ENCODE data around the gene CEP78.
"Not testable (repeated sequence)": the region's sequence is repeated elsewhere in the genome, so short reads cannot be mapped to it uniquely, and the experiment has no call there.

The CEP78 gene

GRCh38 chr9:78238046-78239038 is 2.5 kb downstream of the CEP78 start:
- DNase-seq, result no peak

DNA sequence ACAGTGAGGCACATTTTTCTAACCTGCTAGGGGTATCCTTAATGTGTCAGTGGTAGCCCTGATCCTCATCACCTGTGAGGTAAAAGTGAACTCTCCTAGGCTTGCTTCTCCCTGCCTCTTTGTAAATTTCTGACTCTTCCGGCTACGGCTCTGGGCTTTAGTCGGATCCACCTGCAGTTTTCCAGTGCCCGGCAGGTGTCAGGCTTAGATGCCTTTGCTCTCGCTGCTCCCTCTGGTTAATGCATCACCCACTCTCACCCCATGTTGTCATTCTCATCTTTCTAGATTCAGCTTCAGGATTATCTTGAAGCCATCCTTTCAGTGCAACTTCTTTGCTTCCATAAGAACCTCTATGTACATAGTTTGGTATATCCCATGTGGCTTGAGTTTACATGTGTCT is 3.6 kb downstream of the CEP78 start:
- DNase-seq, result peak; percentile 28

GRCh38 chr9:78242041-78242440 is 6.2 kb downstream of the CEP78 start:
- no peak for DNase-seq

DNA sequence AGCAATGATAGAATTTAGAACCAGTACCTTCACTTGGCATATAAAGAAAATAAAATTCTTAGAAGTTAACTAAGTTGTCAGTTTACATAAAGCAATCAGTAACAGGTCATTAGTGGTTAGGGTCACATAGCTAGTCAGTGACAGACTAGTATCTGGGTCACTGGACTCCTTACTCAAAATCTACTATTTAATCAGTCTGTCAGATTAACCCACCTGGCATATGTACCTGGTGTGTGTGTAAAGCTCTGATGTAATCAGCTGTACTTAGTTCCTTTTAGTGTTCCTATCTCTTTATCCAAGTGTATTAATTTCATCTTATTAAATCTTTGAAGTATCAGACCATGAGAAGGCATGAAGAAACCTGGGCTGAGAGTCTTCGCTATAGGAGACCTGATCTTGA is 7.3 kb downstream of the CEP78 start:
- DNase-seq, result no peak

- DNase-seq, result no peak
Observed at GRCh38 chr9:78245401-78245800, 9.5 kb downstream of the CEP78 start.

GRCh38 chr9:78248635-78249034 is 12.8 kb downstream of the CEP78 start:
- no peak for DNase-seq

GRCh38 chr9:78249542-78249941 is 13.7 kb downstream of the CEP78 start:
- DNase-seq, result no peak

DNA sequence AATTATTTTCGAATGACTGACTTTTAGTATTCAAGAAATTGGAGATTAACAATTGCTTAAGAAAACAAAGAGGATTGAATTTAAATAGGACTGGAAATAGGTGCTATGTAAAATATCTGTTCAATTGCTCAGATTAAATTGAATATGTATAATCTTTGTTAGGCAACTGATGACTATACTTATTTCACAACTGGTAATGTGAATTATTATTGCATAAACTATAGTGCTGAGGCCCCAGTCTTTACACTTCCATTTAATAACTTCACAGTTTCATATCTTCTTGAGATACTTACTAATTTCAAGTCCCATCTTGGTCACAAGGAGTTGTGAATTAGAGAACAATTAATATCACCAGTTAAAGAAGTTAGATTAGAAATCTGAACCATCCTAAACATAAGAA is 16.7 kb downstream of the CEP78 start:
- DNase-seq, result no peak

- DNase-seq, result no peak
Observed at GRCh38 chr9:78253285-78253684, 17.4 kb downstream of the CEP78 start.

- DNase-seq, result peak; percentile 56
Observed at GRCh38 chr9:78261403-78262001, 25.6 kb downstream of the CEP78 start.

DNA sequence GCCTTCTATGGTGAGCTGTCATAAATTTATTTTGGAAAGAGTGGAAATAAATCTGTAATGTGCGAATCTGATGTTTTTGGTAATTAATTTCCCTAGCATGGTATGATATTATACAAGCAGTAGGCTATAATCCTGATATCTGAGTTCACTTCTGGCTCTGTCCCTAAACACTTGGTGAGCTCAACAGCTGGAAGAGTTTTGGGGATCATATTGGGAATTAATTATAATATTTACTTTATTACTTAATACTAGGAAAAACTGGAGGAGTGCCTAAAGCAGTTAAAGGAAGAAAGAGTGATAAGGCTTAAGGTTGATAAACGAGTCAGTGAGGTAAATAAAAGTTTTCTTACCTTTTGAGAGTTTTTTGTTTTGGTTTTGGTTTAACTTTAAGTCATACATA is 26.8 kb downstream of the CEP78 start:
- DNase-seq, result no peak

GRCh38 chr9:78267889-78268288 is 32.0 kb downstream of the CEP78 start:
- DNase-seq, result no peak

DNA sequence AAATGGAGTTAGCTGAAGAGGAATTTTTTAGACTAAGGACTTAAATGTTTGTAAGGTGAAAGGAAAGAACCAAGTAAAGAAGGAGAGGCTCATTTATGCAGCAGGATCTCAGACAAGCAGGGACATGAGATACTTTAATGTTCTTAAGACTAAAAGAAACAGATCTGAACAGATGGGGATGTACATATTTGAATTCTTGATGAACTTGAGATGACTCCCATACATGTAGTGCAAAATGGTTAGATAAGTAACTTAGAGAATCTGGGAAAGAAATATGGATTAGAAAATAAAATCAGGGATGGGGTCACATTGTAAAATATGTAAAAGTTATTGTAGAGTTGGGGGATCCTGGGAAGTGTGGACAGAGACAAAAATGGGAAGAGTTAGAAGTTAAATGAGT is 33.9 kb downstream of the CEP78 start:
- no peak for DNase-seq

- DNase-seq, result no peak
Observed at GRCh38 chr9:78272307-78272706, 36.4 kb downstream of the CEP78 start.

DNA sequence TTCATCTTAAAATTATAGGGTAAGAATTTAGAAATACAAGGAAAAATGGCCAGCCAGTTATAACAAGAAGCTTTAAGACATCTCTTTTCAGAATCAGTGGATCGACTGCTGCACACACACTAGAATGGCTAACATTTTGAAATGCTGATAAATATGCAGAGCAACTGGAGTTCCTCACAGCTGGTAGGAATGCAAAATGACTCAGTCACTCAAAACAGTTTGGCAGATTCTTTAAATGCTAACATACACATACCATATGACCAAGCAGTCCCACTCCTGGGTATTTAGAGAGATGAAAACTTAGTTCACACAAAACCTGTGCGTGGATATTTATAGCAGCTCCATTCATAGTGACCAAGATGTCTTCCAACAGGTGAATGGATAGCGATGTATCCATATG is 37.9 kb downstream of the CEP78 start:
- DNase-seq, result no peak

DNA sequence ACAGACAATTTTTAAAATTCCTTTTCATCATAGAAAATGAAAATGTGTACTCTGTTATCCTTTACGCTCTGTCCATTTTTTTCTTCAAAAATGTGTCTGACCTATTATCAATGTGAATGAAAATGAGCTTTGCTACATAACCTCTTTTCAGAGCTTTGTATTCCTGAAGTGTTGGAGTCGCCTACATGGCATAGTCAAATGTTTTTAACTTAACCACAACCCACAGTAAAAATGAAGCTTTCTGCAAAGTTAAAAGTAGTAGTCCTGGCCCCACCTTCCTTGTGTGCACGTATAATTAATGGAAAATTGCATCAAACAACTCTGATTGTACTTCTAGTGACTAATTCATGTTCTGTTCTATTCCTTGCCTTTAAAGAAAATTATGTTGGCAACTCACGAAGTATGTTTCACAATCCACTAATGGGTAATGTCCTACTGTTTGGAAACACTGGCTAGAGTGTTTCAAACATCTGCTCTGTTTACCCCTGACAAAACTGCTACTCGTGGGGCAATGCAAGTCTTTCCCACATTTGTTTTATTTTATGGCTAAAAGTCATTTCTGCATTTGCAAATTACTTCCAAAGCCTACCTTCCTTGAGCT is 42.4 kb downstream of the CEP78 start:
- peak; percentile 12 for DNase-seq

DNA sequence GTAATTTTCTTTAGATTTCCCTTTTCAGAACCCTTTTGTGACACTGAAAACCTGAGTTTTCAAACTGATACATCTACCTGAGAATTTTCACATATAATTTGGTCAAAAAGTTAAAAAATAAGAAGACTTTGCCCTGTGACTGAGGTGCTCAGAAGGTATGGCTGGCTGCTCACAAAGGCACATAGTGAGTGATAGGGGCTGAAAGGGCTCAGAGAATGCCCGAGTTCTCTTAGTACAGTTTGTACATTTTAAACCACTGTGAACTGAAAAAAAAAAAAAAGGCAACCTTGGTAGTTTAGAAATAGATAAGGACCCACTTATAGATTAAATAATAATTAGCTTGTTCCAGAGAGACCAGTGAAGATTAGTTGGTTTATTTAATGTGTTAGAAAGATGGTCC is 42.9 kb downstream of the CEP78 start:
- DNase-seq, result no peak

- peak; percentile 43 for DNase-seq
Observed at GRCh38 chr9:78280982-78281668, 45.2 kb downstream of the CEP78 start.

- not testable (repeated sequence) for DNase-seq
Observed at GRCh38 chr9:78284181-78284580, 48.3 kb downstream of the CEP78 start.

DNA sequence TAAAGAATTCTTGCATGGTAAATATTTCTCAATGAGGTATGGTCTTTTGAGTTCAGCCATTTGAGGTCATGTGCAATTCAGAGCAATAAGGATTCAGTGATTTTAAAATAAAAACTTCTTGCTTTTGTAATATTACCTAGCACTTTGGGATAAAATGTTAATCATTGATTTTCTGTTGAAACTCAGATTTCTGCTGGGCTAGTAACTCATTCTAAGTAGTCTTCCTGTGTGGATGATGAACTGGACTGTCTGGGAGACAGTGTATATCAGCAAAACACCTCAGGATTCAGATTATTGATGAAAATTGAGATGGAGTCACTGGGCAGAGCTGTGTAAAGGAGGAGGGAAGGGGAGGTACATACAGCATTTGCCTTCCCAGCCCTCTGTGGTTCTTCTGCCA is 50.2 kb downstream of the CEP78 start:
- DNase-seq, result no peak

- DNase-seq, result no peak
Observed at GRCh38 chr9:78286946-78287388, 51.1 kb downstream of the CEP78 start.

DNA sequence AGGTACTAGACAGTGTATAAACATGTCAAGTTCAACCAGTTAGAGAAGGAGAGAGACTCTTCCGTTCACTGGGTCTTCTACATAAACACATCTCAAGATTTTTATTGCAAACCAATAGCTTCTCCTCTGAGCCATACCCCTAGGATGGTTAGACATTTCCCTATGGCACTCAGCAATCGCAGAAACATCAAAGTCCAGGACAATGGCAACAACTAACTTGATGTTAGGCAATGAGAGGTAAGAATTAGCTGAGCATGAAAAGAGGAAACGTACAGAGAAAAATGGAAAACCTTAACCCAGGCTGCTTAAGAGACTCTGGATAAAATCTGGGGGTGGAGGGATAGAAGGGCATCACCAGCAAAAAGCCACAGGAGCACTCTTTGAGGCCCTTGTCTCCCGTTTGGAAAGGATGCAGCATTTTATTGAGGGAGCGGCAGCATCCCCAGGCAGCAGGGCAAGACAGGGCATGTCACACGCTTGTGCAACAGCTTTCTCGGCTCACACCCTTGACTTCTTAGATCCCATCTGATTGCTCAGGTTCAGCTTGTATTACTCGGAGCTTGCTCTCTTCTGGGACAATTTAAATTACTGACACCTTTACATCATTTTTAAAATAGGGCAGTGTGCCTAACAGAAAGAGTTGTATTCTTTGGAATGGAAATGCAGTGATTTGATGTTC is 52.5 kb downstream of the CEP78 start:
- peak; percentile 76 for DNase-seq

GRCh38 chr9:78289474-78289873 is 53.6 kb downstream of the CEP78 start:
- no peak for DNase-seq
